Measurements from ENCODE around the gene THSD4.

DNA sequence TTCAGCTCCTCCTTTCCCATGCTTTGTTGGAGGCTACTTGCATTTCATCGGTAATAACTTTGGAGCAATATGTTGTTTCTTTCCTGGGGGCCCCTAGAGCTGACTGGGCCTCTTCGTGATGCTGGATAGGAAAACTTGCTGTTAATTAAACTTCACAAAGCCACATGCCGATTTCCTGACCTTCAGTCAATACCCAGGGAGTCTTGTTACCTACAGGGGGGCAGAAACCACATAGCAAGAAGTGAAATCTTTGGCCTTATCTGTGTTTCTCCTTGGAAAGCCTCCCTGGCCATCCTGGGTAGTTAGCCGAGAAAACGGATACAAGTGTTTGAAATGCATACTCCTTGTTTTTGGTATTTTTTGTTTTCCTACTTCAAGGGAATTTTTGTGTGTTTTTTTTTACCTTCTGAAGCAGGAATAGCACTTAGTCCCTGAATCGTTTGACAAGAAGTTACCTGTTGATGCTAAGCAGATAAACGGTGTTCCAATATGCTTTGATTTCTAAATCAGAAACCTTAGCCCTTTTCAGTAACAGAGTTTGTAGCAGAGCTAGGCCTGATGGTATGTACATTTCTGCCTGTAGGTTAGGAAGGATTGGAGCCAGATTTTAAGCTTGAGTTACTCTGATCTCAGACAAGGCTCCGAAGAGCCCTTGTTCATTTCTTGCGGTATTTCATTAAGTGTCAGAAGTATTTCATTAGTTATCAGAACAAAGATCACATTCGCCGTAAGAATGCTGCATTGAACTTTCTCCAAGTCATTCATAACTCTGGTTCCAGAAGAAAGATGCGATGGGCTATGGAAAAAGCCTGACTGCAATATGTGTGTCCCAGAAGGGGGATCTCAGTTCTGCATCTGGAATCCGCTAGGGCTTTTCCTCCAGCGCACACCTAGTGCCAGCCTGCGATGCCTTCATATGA is 111.5 kb downstream of the THSD4 start:
- TF ChIP-seq, protein P1, sequence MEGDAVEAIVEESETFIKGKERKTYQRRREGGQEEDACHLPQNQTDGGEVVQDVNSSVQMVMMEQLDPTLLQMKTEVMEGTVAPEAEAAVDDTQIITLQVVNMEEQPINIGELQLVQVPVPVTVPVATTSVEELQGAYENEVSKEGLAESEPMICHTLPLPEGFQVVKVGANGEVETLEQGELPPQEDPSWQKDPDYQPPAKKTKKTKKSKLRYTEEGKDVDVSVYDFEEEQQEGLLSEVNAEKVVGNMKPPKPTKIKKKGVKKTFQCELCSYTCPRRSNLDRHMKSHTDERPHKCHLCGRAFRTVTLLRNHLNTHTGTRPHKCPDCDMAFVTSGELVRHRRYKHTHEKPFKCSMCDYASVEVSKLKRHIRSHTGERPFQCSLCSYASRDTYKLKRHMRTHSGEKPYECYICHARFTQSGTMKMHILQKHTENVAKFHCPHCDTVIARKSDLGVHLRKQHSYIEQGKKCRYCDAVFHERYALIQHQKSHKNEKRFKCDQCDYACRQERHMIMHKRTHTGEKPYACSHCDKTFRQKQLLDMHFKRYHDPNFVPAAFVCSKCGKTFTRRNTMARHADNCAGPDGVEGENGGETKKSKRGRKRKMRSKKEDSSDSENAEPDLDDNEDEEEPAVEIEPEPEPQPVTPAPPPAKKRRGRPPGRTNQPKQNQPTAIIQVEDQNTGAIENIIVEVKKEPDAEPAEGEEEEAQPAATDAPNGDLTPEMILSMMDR (IDR thresholded peaks at IDR 0.05), result no peak
- no peak for TF ChIP-seq POLR2A (IDR thresholded peaks at IDR 0.05)
